K562 (cell line): Measurements from ENCODE around the gene HBEGF. TPM values are rescaled to one million over a fixed set of nuclear protein-coding genes. Genes with fewer than 3 reads are reported as not detected.

Experiments
- ARID2 ChIP-seq: fragments of 450-650 bp; IDR thresholded peaks from 2 replicates; pipeline ENCODE4 v1.6.1; 2017; ENCODE audit warnings: antibody characterized with exemption, mild to moderate bottlenecking
- C11orf30 ChIP-seq: fragments of 450-650 bp; IDR thresholded peaks from 2 replicates; pipeline ENCODE4 v1.6.1; 2016; ENCODE audit warnings: low read depth, mild to moderate bottlenecking
- CCAR2 ChIP-seq: fragments of 200-400 bp; formaldehyde crosslinking; IDR thresholded peaks from 2 replicates; pipeline ENCODE4 v1.6.1; 2017; ENCODE audit warnings: mild to moderate bottlenecking, low read depth, low read length
- CEBPB ChIP-seq: fragments of 450-650 bp; IDR thresholded peaks from 2 replicates; pipeline ENCODE4 v1.6.1; 2016; ENCODE audit warnings: missing genetic modification characterization, missing compliant biosample characterization
- CHD1 ChIP-seq: fragments of 200-600 bp; sonication (generic); IDR thresholded peaks from one replicate; pipeline ENCODE4 v1.6.1; 2012; ENCODE audit warnings: mild to moderate bottlenecking, moderate library complexity, low read length, inconsistent platforms
- ILF3 ChIP-seq: fragments of 450-650 bp; IDR thresholded peaks from 2 replicates; pipeline ENCODE4 v1.6.1; 2018; ENCODE audit warnings: antibody characterized with exemption, mild to moderate bottlenecking, moderate library complexity, borderline replicate concordance
- MTA3 ChIP-seq: fragments of 450-650 bp; formaldehyde crosslinking; IDR thresholded peaks from 2 replicates; pipeline ENCODE4 v1.6.1; 2017; ENCODE audit warnings: mild to moderate bottlenecking, borderline replicate concordance
- PML ChIP-seq: IDR thresholded peaks from 2 replicates; pipeline ENCODE4 v1.6.1; 2012; ENCODE audit warnings: low read length, inconsistent platforms
- RBM14 ChIP-seq: fragments of 200-400 bp; formaldehyde crosslinking; IDR thresholded peaks from 2 replicates; pipeline ENCODE4 v1.6.1; 2018; ENCODE audit warnings: low read depth, mild to moderate bottlenecking, low read length, moderate library complexity, borderline replicate concordance; ENCODE audit not compliant: insufficient read depth
- STAT5B ChIP-seq: fragments of 250-450 bp; sonication (Bioruptor Pico); IDR thresholded peaks from 2 replicates; pipeline ENCODE4 v1.8.0; 2021; ENCODE audit warnings: mild to moderate bottlenecking, inconsistent platforms
- TBP ChIP-seq: optimal IDR thresholded peaks from 2 replicates; pipeline ENCODE3; 2011; ENCODE audit warnings: low read depth, low read length, improper control_type of control experiment
- ZKSCAN1 ChIP-seq: fragments of 150-350 bp; IDR thresholded peaks from 2 replicates; pipeline ENCODE4 v1.6.1; 2016; ENCODE audit warnings: low read depth, low read length
- ZNF239 ChIP-seq: fragments of 250-450 bp; sonication (Bioruptor Pico); IDR thresholded peaks from 2 replicates; pipeline ENCODE4 v1.4.0; 2020; ENCODE audit warnings: mild to moderate bottlenecking
- ZNF583 ChIP-seq: fragments of 250-450 bp; sonication (Bioruptor Pico); IDR thresholded peaks from 2 replicates; pipeline ENCODE4 v1.4.0; 2020
- ZNF668 ChIP-seq: fragments of 250-450 bp; sonication (Bioruptor Pico); IDR thresholded peaks from 2 replicates; pipeline ENCODE4 v1.8.0; 2022; ENCODE audit warnings: mild to moderate bottlenecking, inconsistent platforms
- polyA plus RNA-seq, 8 experiments: library from polyadenylated mRNA; depleted of rRNA in 4 of 8; stranded (reverse) in 5 of 8; unstranded in 3 of 8; fragments of >200 nt; fragmentation: Nextera tagmentation in 2 of 8; fragmentation: Illumina TruSeq in 1 of 8; extraction: Ambion mirVana in 2 of 8; extraction: Trizol in 1 of 8; gene quantifications; 2 replicates each; pipeline versions ENCODE4 v1.2.1 to v1.2.3, GENCODE V29; 2011 to 2014; ENCODE audit warnings: inconsistent platforms in 1 of 8, missing spikeins in 1 of 8
- total RNA-seq, 7 experiments: library from RNA; depleted of rRNA in 6 of 7; stranded (reverse); fragments of >200 nt in 6 of 7; fragmentation: Illumina TruSeq in 2 of 7; extraction: Trizol in 2 of 7; gene quantifications; 2 replicates each; pipeline versions ENCODE4 v1.2.1 to v1.2.3, GENCODE V29; 2011 to 2021; ENCODE audit warnings: low replicate concordance in 1 of 7
- TF ChIP-seq, protein P1 (sequence below): fragments of 250-450 bp; sonication (Bioruptor Pico); IDR thresholded peaks from 2 replicates; pipeline ENCODE4 v1.4.0; 2020; ENCODE audit warnings: mild to moderate bottlenecking, moderate library complexity, borderline replicate concordance
- TF ChIP-seq, protein P2 (sequence below): fragments of 450-650 bp; IDR thresholded peaks from 2 replicates; pipeline ENCODE4 v1.6.1; 2016; ENCODE audit warnings: borderline replicate concordance
- TF ChIP-seq, protein P3 (sequence below): fragments of 250-450 bp; sonication (Bioruptor Pico); IDR thresholded peaks from 2 replicates; pipeline ENCODE4 v1.8.0; 2021; ENCODE audit warnings: mild to moderate bottlenecking, moderate library complexity

The HBEGF gene
- total and polyA plus RNA-seq, 9 of the 15 experiments (the other 6 are each of a cell fraction or from before 2014, with no cell fraction given), result 0.11 to 1.1 (median 0.60) TPM

DNA sequence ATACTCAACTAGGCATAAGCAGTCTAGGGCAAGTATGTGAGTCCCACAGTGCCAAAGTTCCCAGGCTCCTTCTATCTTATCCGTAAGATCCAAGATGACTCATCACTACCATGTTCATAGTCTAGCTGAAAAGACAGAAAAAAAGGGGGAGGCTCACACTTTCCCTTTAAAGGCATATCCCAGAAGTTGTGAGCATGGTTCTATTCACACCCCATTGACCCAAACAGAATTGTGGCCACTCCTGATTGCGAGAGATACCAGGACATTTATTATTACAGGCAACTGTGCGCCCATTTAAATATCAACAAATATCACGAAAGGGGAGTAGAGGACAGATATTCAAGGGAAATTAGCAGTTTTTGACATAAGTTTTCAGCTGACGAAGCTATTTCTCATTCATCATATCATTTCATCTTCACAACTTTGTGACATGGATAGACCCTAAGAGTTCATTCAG lies 35.4 kb downstream of the HBEGF start (continued):
- TF ChIP-seq CCAR2 (no peak), ZNF583 (CRISPR knock-in tag) (no peak), CHD1 (no peak), ZNF668 (CRISPR knock-in tag) (no peak), ZNF239 (CRISPR knock-in tag) (no peak), ARID2 (no peak), ZKSCAN1 (no peak), RBM14 (no peak), PML (no peak), STAT5B (no peak), ILF3 (no peak), TBP (no peak), C11orf30 (peak; percentile 92), MTA3 (peak; percentile 43; the same call in 1 of the 2 replicates), CEBPB (tag) (no peak)
- TF ChIP-seq, protein P1, sequence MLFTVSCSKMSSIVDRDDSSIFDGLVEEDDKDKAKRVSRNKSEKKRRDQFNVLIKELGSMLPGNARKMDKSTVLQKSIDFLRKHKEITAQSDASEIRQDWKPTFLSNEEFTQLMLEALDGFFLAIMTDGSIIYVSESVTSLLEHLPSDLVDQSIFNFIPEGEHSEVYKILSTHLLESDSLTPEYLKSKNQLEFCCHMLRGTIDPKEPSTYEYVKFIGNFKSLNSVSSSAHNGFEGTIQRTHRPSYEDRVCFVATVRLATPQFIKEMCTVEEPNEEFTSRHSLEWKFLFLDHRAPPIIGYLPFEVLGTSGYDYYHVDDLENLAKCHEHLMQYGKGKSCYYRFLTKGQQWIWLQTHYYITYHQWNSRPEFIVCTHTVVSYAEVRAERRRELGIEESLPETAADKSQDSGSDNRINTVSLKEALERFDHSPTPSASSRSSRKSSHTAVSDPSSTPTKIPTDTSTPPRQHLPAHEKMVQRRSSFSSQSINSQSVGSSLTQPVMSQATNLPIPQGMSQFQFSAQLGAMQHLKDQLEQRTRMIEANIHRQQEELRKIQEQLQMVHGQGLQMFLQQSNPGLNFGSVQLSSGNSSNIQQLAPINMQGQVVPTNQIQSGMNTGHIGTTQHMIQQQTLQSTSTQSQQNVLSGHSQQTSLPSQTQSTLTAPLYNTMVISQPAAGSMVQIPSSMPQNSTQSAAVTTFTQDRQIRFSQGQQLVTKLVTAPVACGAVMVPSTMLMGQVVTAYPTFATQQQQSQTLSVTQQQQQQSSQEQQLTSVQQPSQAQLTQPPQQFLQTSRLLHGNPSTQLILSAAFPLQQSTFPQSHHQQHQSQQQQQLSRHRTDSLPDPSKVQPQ (CRISPR knock-in tag), result no peak
- TF ChIP-seq, protein P2, sequence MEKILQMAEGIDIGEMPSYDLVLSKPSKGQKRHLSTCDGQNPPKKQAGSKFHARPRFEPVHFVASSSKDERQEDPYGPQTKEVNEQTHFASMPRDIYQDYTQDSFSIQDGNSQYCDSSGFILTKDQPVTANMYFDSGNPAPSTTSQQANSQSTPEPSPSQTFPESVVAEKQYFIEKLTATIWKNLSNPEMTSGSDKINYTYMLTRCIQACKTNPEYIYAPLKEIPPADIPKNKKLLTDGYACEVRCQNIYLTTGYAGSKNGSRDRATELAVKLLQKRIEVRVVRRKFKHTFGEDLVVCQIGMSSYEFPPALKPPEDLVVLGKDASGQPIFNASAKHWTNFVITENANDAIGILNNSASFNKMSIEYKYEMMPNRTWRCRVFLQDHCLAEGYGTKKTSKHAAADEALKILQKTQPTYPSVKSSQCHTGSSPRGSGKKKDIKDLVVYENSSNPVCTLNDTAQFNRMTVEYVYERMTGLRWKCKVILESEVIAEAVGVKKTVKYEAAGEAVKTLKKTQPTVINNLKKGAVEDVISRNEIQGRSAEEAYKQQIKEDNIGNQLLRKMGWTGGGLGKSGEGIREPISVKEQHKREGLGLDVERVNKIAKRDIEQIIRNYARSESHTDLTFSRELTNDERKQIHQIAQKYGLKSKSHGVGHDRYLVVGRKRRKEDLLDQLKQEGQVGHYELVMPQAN, result no peak
- TF ChIP-seq, protein P3, sequence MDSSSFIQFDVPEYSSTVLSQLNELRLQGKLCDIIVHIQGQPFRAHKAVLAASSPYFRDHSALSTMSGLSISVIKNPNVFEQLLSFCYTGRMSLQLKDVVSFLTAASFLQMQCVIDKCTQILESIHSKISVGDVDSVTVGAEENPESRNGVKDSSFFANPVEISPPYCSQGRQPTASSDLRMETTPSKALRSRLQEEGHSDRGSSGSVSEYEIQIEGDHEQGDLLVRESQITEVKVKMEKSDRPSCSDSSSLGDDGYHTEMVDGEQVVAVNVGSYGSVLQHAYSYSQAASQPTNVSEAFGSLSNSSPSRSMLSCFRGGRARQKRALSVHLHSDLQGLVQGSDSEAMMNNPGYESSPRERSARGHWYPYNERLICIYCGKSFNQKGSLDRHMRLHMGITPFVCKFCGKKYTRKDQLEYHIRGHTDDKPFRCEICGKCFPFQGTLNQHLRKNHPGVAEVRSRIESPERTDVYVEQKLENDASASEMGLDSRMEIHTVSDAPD (CRISPR knock-in tag), result no peak
